Endothelial cell of umbilical vein (primary cell): ENCODE measurements around the gene KCMF1. TPM values are rescaled to one million over a fixed set of nuclear protein-coding genes. Genes with fewer than 3 reads are reported as not detected.

ENCODE experiments used
- BruUV-seq: library from RNA; stranded (reverse); fragments of 400-500 nt; replicated peaks from 2 replicates; lab custom pipeline; 2021; lab: Mats Ljungman, UMichigan
- CTCF ChIA-PET: fragments of 300-600, 350-600 bp; sonication (Branson Sonifier 250); formaldehyde crosslinking; loops from one replicate; lab custom pipeline; 2021; ENCODE audit warnings: antibody characterized with exemption, inconsistent platforms; lab: Charles Lee
- POLR2A ChIA-PET: fragments of 300-600, 350-600 bp; sonication (Branson Sonifier 250); formaldehyde crosslinking; loops from one replicate; lab custom pipeline; 2021; ENCODE audit warnings: antibody characterized with exemption, inconsistent platforms; lab: Charles Lee
- DNase-seq: peaks from one replicate; pipeline ENCODE4 v3.0.0-alpha.2; 2011; ENCODE audit warnings: low read depth, low spot score
- FAIRE-seq: peaks from 2 replicates; lab custom pipeline; 2011; peaks lifted over from hg19 to GRCh38; lab: Jason Lieb, UNC
- H2AFZ ChIP-seq: 2 replicates; pipeline ENCODE4 v1.6.0; 2012; ENCODE audit warnings: low read depth, low read length, control low read depth, inconsistent platforms
- H3K27ac ChIP-seq: 2 replicates; pipeline ENCODE4 v1.5.1; 2011; ENCODE audit warnings: low read depth, mild to moderate bottlenecking, control low read depth, low read length, moderate library complexity; ENCODE audit not compliant: insufficient read depth
- H3K27me3 ChIP-seq, 2 experiments: 2 replicates each; pipeline versions ENCODE4 v1.6.0 to v1.6.1; 2011; ENCODE audit warnings: low read length in 2 of 2, mixed read lengths in 1 of 2; ENCODE audit not compliant: control insufficient read depth in 2 of 2, insufficient read depth in 2 of 2
- H3K36me3 ChIP-seq, 2 experiments: 2 replicates in 1 of 2; 3 replicates in 1 of 2; pipeline ENCODE4 v1.5.1; 2011; ENCODE audit warnings: low read length in 2 of 2, mild to moderate bottlenecking in 1 of 2, moderate library complexity in 1 of 2; ENCODE audit not compliant: control insufficient read depth in 2 of 2, insufficient read depth in 2 of 2; ENCODE audit errors: extremely low read depth in 1 of 2
- H3K4me1 ChIP-seq: 3 replicates; pipeline ENCODE4 v1.5.1; 2011; ENCODE audit warnings: mild to moderate bottlenecking, low read length; ENCODE audit not compliant: control insufficient read depth, insufficient read depth; ENCODE audit errors: extremely low read depth
- H3K4me2 ChIP-seq: 2 replicates; pipeline ENCODE4 v1.6.1; 2011; ENCODE audit warnings: low read length, control low read depth, mixed read lengths; ENCODE audit not compliant: insufficient read depth
- H3K4me3 ChIP-seq, 3 experiments: fragments of 200-600 bp in 1 of 3; sonication (generic), shearing (Covaris generic) in 1 of 3; replicated peaks in 1 of 3; 2 replicates each; pipeline ENCODE4 v1.5.1; 2011 to 2016; ENCODE audit warnings: control low read depth in 3 of 3, low read length in 3 of 3, mild to moderate bottlenecking in 2 of 3, inconsistent platforms in 1 of 3, low read depth in 1 of 3, moderate library complexity in 1 of 3; ENCODE audit not compliant: insufficient read depth in 1 of 3
- H3K79me2 ChIP-seq: 2 replicates; pipeline ENCODE4 v1.6.0; 2012; ENCODE audit warnings: low read length, inconsistent platforms; ENCODE audit not compliant: control insufficient read depth, insufficient read depth
- H3K9ac ChIP-seq: replicated peaks from 2 replicates; pipeline ENCODE3; 2011; ENCODE audit warnings: low read length, control low read depth; ENCODE audit not compliant: insufficient read depth; ENCODE audit errors: extremely low read depth
- H3K9me1 ChIP-seq: replicated peaks from 3 replicates; pipeline ENCODE4 v1.6.0; 2011; ENCODE audit warnings: mild to moderate bottlenecking, low read length; ENCODE audit not compliant: control insufficient read depth, insufficient read depth; ENCODE audit errors: extremely low read depth
- H3K9me3 ChIP-seq: replicated peaks from 2 replicates; pipeline ENCODE4 v1.5.1; 2012; ENCODE audit warnings: low read length, inconsistent platforms; ENCODE audit not compliant: control insufficient read depth, insufficient read depth
- H4K20me1 ChIP-seq: replicated peaks from 2 replicates; pipeline ENCODE3; 2011; ENCODE audit warnings: mild to moderate bottlenecking, low read length; ENCODE audit not compliant: control insufficient read depth, insufficient read depth; ENCODE audit errors: extremely low read depth
- FOS ChIP-seq: IDR thresholded peaks from 2 replicates; pipeline ENCODE4 v1.6.1; 2011; ENCODE audit warnings: mild to moderate bottlenecking, low read length, moderate library complexity, borderline replicate concordance; ENCODE audit not compliant: insufficient read depth
- JUN ChIP-seq: IDR thresholded peaks from 2 replicates; pipeline ENCODE4 v1.6.1; 2011; ENCODE audit warnings: borderline replicate concordance, low read depth; ENCODE audit not compliant: insufficient read length, insufficient read depth
- POLR2AphosphoS5 ChIP-seq: IDR thresholded peaks from 2 replicates; pipeline ENCODE4 v1.6.1; 2012; ENCODE audit warnings: low read depth, mild to moderate bottlenecking, control low read depth, low read length, moderate library complexity; ENCODE audit not compliant: insufficient read depth
- dilution Hi-C: fragments of 300-500 bp; cut with MboI; formaldehyde crosslinking; loops from one replicate; pipeline ENCODE4 v1.15.0; 2019; ENCODE audit warnings: low sequenced_read_pairs; ENCODE audit not compliant: extremely low pct_ligation_motif_present
- intact Hi-C: fragments of 100-400 bp; cut with micrococcal nuclease; formaldehyde crosslinking; loops from one replicate; pipeline ENCODE4 v1.10.0; 2022
- polyA plus RNA-seq, 4 experiments: library from polyadenylated mRNA; depleted of rRNA in 3 of 4; stranded (reverse) in 3 of 4; unstranded in 1 of 4; fragments of >200 nt; gene quantifications; 2 replicates each; pipeline versions ENCODE4 v1.2.1 to v1.2.3, GENCODE V29; 2011 to 2012; ENCODE audit warnings: missing spikeins in 1 of 4
- total RNA-seq: library from RNA; stranded (reverse); gene quantifications from 2 replicates; pipeline ENCODE4 v1.2.3, GENCODE V29; 2021
- TF ChIP-seq, protein P1 (sequence below): IDR thresholded peaks from 2 replicates; pipeline ENCODE4 v1.6.1; 2011; ENCODE audit not compliant: insufficient read depth, insufficient read length
- TF ChIP-seq, protein P2 (sequence below), 2 donors: IDR thresholded peaks; 1 replicate in 1 of 2; 2 replicates in 1 of 2; pipeline ENCODE4 v1.5.1; 2011; ENCODE audit warnings: low read length in 2 of 2, mild to moderate bottlenecking in 2 of 2, moderate library complexity in 2 of 2, control low read depth in 1 of 2, inconsistent platforms in 1 of 2, low read depth in 1 of 2; ENCODE audit not compliant: insufficient read depth in 1 of 2; ENCODE audit errors: extremely low read depth in 1 of 2

The KCMF1 gene
- total and polyA plus RNA-seq, 2 donors (not counting 3 experiments of a cell fraction or from before 2014, with no cell fraction given) = 49.3 to 78.4 TPM

DNA sequence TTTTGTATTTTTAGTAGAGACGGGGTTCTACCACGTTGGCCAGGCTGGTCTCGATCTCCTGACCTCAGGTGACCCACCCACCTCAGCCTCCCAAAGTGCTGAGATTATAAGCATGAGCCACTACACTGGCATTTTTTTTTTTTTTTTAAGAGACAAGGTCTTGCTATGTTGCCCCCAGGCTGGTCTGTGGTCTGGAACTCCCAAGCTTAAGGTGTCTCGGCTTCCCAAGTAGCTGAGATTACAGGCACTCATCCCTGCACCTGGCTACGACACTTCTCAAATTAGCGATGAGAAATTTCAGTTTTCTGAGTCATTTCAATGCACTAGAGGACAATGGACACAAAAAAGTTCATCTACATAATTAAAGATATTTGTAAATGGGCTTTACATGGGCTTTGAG lies 125.7 kb downstream of the KCMF1 start:
- no peak overlapping the region for H3K4me3 ChIP-seq
- H3K27me3 ChIP-seq = peaks cover 0 to 6% of the 10 kb centered on the region in 2 experiments
- no peak overlapping the region for H3K4me2 ChIP-seq
- FAIRE-seq (no peak), DNase-seq (no peak)
- TF ChIP-seq, protein P1, sequence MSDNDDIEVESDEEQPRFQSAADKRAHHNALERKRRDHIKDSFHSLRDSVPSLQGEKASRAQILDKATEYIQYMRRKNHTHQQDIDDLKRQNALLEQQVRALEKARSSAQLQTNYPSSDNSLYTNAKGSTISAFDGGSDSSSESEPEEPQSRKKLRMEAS = no peak
- TF ChIP-seq POLR2AphosphoS5 = no peak
- dilution Hi-C loops (no loop called here), intact Hi-C loops (no loop called here)
- H2AFZ ChIP-seq = no peak overlapping the region
- no peaks in the 10 kb centered on the region for H3K4me1 ChIP-seq
- ChIA-PET POLR2A (no interaction called here), CTCF (no interaction called here)
- no peaks in the 10 kb centered on the region for H3K36me3 ChIP-seq
- no peaks in the 10 kb centered on the region for H3K79me2 ChIP-seq
- H4K20me1 ChIP-seq = no peaks in the 10 kb centered on the region
- BruUV-seq = no TSS peak
- no peak overlapping the region for H3K9ac ChIP-seq
- no peaks in the 10 kb centered on the region for H3K9me3 ChIP-seq
- no peaks in the 10 kb centered on the region for H3K9me1 ChIP-seq
- no peak overlapping the region for H3K27ac ChIP-seq

DNA sequence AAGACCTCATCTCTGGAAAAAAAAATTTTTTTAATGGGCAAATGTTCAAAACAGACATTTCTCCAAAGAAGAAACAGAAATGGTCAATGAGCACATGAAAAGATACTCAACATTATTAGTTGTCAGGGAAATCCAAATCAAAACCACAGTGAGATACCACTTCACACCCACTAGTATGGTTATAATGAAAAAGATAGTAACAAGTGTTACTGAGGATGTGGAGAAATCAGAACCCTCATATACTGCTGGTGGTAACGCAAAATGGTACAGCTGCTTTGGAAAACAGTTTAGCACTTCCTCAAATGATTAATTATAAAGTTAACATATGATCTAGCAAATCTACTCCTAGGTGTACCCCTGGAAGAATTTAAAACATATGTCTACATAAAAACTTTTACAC lies 133.3 kb downstream of the KCMF1 start:
- no peaks in the 10 kb centered on the region for H3K27me3 ChIP-seq
- no peaks in the 10 kb centered on the region for H3K9me1 ChIP-seq
- no peak overlapping the region for H3K4me2 ChIP-seq
- no peaks in the 10 kb centered on the region for H4K20me1 ChIP-seq
- no peak for TF ChIP-seq FOS
- TF ChIP-seq JUN = no peak
- TF ChIP-seq, protein P2, sequence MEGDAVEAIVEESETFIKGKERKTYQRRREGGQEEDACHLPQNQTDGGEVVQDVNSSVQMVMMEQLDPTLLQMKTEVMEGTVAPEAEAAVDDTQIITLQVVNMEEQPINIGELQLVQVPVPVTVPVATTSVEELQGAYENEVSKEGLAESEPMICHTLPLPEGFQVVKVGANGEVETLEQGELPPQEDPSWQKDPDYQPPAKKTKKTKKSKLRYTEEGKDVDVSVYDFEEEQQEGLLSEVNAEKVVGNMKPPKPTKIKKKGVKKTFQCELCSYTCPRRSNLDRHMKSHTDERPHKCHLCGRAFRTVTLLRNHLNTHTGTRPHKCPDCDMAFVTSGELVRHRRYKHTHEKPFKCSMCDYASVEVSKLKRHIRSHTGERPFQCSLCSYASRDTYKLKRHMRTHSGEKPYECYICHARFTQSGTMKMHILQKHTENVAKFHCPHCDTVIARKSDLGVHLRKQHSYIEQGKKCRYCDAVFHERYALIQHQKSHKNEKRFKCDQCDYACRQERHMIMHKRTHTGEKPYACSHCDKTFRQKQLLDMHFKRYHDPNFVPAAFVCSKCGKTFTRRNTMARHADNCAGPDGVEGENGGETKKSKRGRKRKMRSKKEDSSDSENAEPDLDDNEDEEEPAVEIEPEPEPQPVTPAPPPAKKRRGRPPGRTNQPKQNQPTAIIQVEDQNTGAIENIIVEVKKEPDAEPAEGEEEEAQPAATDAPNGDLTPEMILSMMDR (IDR thresholded peaks at IDR 0.05; ENCODE audit: extremely low read depth in 1 of 2, insufficient read depth in 1 of 2, low read depth in 1 of 2, low read length in 2 of 2) = no peak
- no peaks in the 10 kb centered on the region for H3K79me2 ChIP-seq
- no peak overlapping the region for H2AFZ ChIP-seq
- FAIRE-seq (no peak), DNase-seq (no peak)
- ChIA-PET CTCF (no interaction called here), POLR2A (no interaction called here)
- no TSS peak for BruUV-seq
- no peak overlapping the region for H3K27ac ChIP-seq
- dilution Hi-C loops = no loop called here
- H3K4me3 ChIP-seq = no peak overlapping the region
- intact Hi-C loops = no loop called here
- no peaks in the 10 kb centered on the region for H3K9me3 ChIP-seq
- no peaks in the 10 kb centered on the region for H3K4me1 ChIP-seq
- no peak overlapping the region for H3K9ac ChIP-seq
- no peaks in the 10 kb centered on the region for H3K36me3 ChIP-seq
